DND-41 (cell line): ENCODE results near the gene RAPGEF5.

Experiments used
- EZH2 ChIP-seq: IDR thresholded peaks from 3 replicates; pipeline ENCODE4 v1.6.1; 2012; ENCODE audit warnings: borderline replicate concordance, low read depth, mild to moderate bottlenecking, moderate library complexity, low read length, inconsistent platforms; ENCODE audit not compliant: severe bottlenecking
- TF ChIP-seq, protein P1 (sequence below): IDR thresholded peaks from 2 replicates; pipeline ENCODE4 v1.5.1; 2012; ENCODE audit warnings: borderline replicate concordance, low read length, moderate library complexity, mild to moderate bottlenecking; ENCODE audit not compliant: poor library complexity, severe bottlenecking; ENCODE audit errors: extremely low read depth

DNA sequence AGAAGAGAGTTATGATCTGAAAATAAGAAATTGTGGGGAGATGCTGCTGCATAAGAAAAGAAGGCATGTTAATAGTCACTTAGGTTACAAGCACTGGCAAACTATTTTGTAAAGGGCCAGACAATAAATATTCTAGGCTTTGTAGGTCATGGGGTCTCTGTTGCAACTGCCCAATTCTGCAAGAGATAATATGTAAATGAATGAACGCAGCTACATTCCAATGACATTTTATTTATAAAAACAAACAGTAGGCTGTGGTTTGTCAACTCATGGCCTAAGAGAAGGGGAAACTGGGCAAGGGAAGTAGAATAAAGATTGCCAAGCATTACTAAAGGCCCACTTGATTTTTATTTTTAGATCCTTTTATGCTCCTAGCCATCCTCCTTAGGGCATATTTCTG lies 133.1 kb downstream of the RAPGEF5 start:
- TF ChIP-seq, protein P1, sequence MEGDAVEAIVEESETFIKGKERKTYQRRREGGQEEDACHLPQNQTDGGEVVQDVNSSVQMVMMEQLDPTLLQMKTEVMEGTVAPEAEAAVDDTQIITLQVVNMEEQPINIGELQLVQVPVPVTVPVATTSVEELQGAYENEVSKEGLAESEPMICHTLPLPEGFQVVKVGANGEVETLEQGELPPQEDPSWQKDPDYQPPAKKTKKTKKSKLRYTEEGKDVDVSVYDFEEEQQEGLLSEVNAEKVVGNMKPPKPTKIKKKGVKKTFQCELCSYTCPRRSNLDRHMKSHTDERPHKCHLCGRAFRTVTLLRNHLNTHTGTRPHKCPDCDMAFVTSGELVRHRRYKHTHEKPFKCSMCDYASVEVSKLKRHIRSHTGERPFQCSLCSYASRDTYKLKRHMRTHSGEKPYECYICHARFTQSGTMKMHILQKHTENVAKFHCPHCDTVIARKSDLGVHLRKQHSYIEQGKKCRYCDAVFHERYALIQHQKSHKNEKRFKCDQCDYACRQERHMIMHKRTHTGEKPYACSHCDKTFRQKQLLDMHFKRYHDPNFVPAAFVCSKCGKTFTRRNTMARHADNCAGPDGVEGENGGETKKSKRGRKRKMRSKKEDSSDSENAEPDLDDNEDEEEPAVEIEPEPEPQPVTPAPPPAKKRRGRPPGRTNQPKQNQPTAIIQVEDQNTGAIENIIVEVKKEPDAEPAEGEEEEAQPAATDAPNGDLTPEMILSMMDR, result no peak
- no peak for TF ChIP-seq EZH2
